Fibroblast of lung (primary cell): Measurements from ENCODE around the gene PLCL1.

Source experiments
- EZH2 ChIP-seq: IDR thresholded peaks from 2 replicates; pipeline ENCODE4 v1.5.1; 2012; ENCODE audit warnings: low read length, control low read depth, mild to moderate bottlenecking; ENCODE audit errors: missing control alignments
- TF ChIP-seq, protein P1 (sequence below), 2 donors: IDR thresholded peaks in 1 of 2; conservative IDR thresholded peaks in 1 of 2; 1 replicate in 1 of 2; 2 replicates in 1 of 2; pipeline ENCODE4 v1.5.1; 2011 to 2012; ENCODE audit warnings: low read length in 2 of 2, control low read depth in 1 of 2, inconsistent platforms in 1 of 2, low read depth in 1 of 2, mild to moderate bottlenecking in 1 of 2

DNA sequence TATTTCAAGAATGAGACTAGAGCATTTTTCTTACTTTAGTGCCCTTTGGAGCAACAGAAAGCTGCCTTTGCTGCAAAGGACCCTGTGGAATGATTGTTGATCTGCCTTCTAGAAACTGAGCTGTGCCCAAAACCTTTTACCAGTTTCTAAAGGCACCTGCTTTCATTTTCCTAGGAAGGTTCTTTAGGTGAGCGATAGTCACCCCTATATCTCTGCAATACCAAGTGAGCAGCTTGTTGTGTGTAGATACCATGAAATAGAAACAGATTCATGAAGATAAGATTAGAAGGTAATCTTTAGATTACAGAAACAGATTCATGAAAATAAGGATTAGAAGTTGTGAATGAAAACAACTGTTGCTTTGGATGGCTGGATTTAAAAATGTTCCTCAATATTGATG is 202.3 kb downstream of the PLCL1 start:
- TF ChIP-seq, protein P1, sequence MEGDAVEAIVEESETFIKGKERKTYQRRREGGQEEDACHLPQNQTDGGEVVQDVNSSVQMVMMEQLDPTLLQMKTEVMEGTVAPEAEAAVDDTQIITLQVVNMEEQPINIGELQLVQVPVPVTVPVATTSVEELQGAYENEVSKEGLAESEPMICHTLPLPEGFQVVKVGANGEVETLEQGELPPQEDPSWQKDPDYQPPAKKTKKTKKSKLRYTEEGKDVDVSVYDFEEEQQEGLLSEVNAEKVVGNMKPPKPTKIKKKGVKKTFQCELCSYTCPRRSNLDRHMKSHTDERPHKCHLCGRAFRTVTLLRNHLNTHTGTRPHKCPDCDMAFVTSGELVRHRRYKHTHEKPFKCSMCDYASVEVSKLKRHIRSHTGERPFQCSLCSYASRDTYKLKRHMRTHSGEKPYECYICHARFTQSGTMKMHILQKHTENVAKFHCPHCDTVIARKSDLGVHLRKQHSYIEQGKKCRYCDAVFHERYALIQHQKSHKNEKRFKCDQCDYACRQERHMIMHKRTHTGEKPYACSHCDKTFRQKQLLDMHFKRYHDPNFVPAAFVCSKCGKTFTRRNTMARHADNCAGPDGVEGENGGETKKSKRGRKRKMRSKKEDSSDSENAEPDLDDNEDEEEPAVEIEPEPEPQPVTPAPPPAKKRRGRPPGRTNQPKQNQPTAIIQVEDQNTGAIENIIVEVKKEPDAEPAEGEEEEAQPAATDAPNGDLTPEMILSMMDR (conservative IDR thresholded peaks at IDR 0.05 in 1 of 2, IDR thresholded peaks at IDR 0.05 in 1 of 2; ENCODE audit: low read depth in 1 of 2, low read length in 2 of 2), result no peak
- TF ChIP-seq EZH2, result no peak
